ENCODE results near the gene TBCK. TPM values are rescaled to one million over a fixed set of nuclear protein-coding genes. Genes with fewer than 3 reads are reported as not detected.
"Not testable (repeated sequence)": the region's sequence is repeated elsewhere in the genome, so short reads cannot be mapped to it uniquely, and the experiment has no call there.

The TBCK gene
- total RNA-seq, 1 donor from 2014 or later: 26.1 TPM

- intact Hi-C loops (cut with micrococcal nuclease): not testable (repeated sequence)
These were observed 5.8 kb upstream of the TBCK start for GRCh38 chr4:106321814-106322213.

- intact Hi-C loops (cut with micrococcal nuclease): not testable (repeated sequence)
These were observed 5.2 kb upstream of the TBCK start for GRCh38 chr4:106321168-106321567.

GRCh38 chr4:106320235-106320634, 4.2 kb upstream of the TBCK start:
- intact Hi-C loops (cut with micrococcal nuclease): no loop called here

GRCh38 chr4:106318511-106318910, 2.5 kb upstream of the TBCK start:
- intact Hi-C loops (cut with micrococcal nuclease): loop anchor here (10.0 kb wide), 1 partner anchor 1014 kb away; no protein-coding TSS in a partner anchor

GRCh38 chr4:106317815-106318214, 1.8 kb upstream of the TBCK start:
- intact Hi-C loops (cut with micrococcal nuclease): loop anchor here (2.0 to 10.0 kb wide), 2 partner anchors 1013 to 1403 kb away; partner anchors contain the start of gene PAPSS1

GRCh38 chr4:106316773-106317409, 882 bp upstream of the TBCK start:
- intact Hi-C loops (cut with micrococcal nuclease): loop anchor here (1.0 to 10.0 kb wide), 8 partner anchors 12 to 1672 kb away; partner anchors contain the start of genes GSTCD, HADH, INTS12 and PAPSS1

- intact Hi-C loops (cut with micrococcal nuclease): loop anchor here (10.0 kb wide), 1 partner anchor 1011 kb away; no protein-coding TSS in a partner anchor
These were observed 487 bp downstream of the TBCK start for GRCh38 chr4:106315476-106315967.

- intact Hi-C loops (cut with micrococcal nuclease): loop anchor here (10.0 kb wide), 1 partner anchor 1010 kb away; no protein-coding TSS in a partner anchor
These were observed 1.0 kb downstream of the TBCK start for GRCh38 chr4:106314960-106315359.

- intact Hi-C loops (cut with micrococcal nuclease): loop anchor here (10.0 kb wide), 1 partner anchor 1008 kb away; no protein-coding TSS in a partner anchor
These were observed 2.9 kb downstream of the TBCK start for GRCh38 chr4:106312997-106313522.

GRCh38 chr4:106312377-106312776, 3.6 kb downstream of the TBCK start:
- intact Hi-C loops (cut with micrococcal nuclease): loop anchor here (10.0 kb wide), 1 partner anchor 1008 kb away; no protein-coding TSS in a partner anchor

- intact Hi-C loops (cut with micrococcal nuclease): no loop called here
These were observed 9.4 kb downstream of the TBCK start for GRCh38 chr4:106306561-106306960.

GRCh38 chr4:106305435-106306055, 10.5 kb downstream of the TBCK start:
- intact Hi-C loops (cut with micrococcal nuclease): no loop called here

GRCh38 chr4:106304632-106305031, 11.4 kb downstream of the TBCK start:
- intact Hi-C loops (cut with micrococcal nuclease): no loop called here

GRCh38 chr4:106303548-106304281, 12.3 kb downstream of the TBCK start:
- intact Hi-C loops (cut with micrococcal nuclease): no loop called here

GRCh38 chr4:106302062-106302438, 14.0 kb downstream of the TBCK start:
- intact Hi-C loops (cut with micrococcal nuclease): no loop called here

- intact Hi-C loops (cut with micrococcal nuclease): no loop called here
These were observed 14.5 kb downstream of the TBCK start for GRCh38 chr4:106301393-106302061.

GRCh38 chr4:106299977-106300376, 16.0 kb downstream of the TBCK start:
- intact Hi-C loops (cut with micrococcal nuclease): no loop called here

- intact Hi-C loops (cut with micrococcal nuclease): no loop called here
These were observed 18.6 kb downstream of the TBCK start for GRCh38 chr4:106297245-106298035.

GRCh38 chr4:106294062-106294461, 21.9 kb downstream of the TBCK start:
- intact Hi-C loops (cut with micrococcal nuclease): no loop called here

GRCh38 chr4:106291678-106292077, 24.3 kb downstream of the TBCK start:
- intact Hi-C loops (cut with micrococcal nuclease): no loop called here

All from T-helper 1 cell treated with Interleukin-12 subunit alpha and Interleukin-12 subunit beta and Interleukin-4 antibody, amounts not matched to agents 30 ng/mL and 1 ng/mL, for 36 hours (primary cell).